Epithelial cell of esophagus (primary cell): ENCODE data around the gene IGFBP5.

Source experiments
- DNase-seq: peaks from one replicate; pipeline ENCODE4 v3.0.0; 2010; ENCODE audit warnings: low read depth
- H3K4me3 ChIP-seq: 2 replicates; pipeline ENCODE4 v1.5.1; 2011; ENCODE audit warnings: mild to moderate bottlenecking, low read length, control low read depth
- CTCF ChIP-seq: IDR thresholded peaks from 2 replicates; pipeline ENCODE4 v1.5.1; 2011; ENCODE audit warnings: low read depth, mild to moderate bottlenecking, low read length, control low read depth, inconsistent platforms; ENCODE audit not compliant: insufficient read depth; ENCODE audit errors: missing control alignments

IGFBP5 gene

GRCh38 chr2:216643986-216644659 lies 51.2 kb downstream of the IGFBP5 start:
- H3K4me3 ChIP-seq, result no peak overlapping the region
- DNase-seq, result no peak
- TF ChIP-seq CTCF, result no peak

- no peak for DNase-seq
- TF ChIP-seq CTCF, result no peak
- H3K4me3 ChIP-seq, result no peak overlapping the region
Observed at GRCh38 chr2:216637472-216637871, 57.9 kb downstream of the IGFBP5 start.

- DNase-seq, result peak; percentile 81
Observed at GRCh38 chr2:216636551-216637450, 58.5 kb downstream of the IGFBP5 start.

GRCh38 chr2:216635701-216636550 lies 59.4 kb downstream of the IGFBP5 start:
- no peak for TF ChIP-seq CTCF
- peak overlapping the region; percentile 70 for H3K4me3 ChIP-seq
- DNase-seq, result no peak

More at GRCh38 chr2:216636551-216637450, 58.5 kb downstream of the IGFBP5 start:
- H3K4me3 ChIP-seq, result peak overlapping the region; percentile 70
- no peak for TF ChIP-seq CTCF

GRCh38 chr2:216635171-216635570 lies 60.2 kb downstream of the IGFBP5 start:
- H3K4me3 ChIP-seq, result peak overlapping the region; percentile 70
- DNase-seq, result no peak
- no peak for TF ChIP-seq CTCF

GRCh38 chr2:216634370-216635148 lies 60.8 kb downstream of the IGFBP5 start:
- no peak for DNase-seq
- TF ChIP-seq CTCF, result no peak
- peak overlapping the region; percentile 70 for H3K4me3 ChIP-seq
